Stimulated activated CD8-positive, alpha-beta memory T cell treated with anti-CD3 and anti-CD28 coated beads, Interleukin-2, amount 100 ng/mL, for 48 hours (primary cell): ENCODE data around the gene NAT9.

Experiments
- DNase-seq, 2 donors: peaks; one replicate each; pipeline ENCODE4 v3.0.0-alpha.2; 2020; ENCODE audit warnings: low read depth in 2 of 2

NAT9 gene

DNA sequence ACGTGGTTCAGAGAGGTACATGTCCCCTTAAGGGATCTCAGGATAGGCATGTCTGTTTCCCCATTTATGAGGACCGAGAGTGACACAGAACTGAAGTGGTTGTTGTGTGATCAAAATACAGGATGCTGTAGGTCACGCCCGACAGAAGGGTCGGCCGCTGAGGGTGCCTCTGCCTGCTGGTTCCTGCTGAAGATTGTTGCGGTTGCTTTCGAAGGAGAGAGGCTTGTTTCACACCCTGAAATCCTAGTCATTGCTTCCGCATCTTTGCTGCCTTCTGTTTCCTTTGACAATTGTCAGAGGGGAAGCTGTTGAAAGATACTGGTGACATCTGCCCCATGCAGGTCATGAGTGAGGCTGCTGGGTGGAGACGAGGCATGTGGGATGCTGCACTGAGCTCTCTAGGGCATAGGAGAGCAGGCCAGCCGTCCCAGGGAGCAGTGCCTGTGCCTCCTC, 3.8 kb upstream of the NAT9 start:
- peak; percentile 18 to 38 for DNase-seq

DNA sequence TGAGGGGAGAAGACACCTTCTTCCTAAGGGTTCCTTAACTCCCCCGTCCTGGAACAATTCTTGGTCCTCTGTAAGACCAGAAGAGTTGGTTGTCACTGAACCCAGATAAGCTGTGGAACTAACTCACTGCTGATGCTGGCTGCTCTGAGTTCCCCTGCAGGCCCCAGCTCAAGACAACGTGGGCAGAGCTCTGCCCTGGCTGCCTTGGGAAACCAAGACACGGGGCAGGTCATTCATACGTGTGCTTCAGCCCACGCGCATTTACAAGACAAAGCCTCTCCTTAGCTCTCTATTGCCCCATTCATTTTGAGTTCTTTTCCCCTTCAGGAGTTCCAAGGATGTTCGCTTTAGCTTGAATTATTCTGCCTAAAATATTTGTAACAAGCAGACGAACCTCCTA, 3.4 kb upstream of the NAT9 start:
- DNase-seq = no peak

DNA sequence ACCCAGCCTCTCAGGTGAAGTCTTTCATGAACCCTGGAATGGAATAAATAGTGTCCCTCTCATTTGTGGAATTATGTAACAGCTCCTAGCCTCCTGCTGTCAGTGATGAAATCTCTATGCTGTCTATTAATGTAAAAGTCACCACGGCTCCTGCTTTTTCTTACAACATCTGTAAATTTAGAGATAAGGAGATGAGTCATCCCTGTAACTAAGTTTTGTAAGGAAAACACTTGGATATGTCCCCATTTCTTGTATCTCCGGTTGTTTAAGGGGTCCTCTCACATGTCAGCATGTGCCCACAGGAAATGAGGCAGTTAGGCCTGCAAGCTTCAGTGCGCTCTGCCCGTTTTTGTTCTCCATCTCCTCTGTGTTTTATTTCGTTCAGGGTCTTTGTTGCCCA, 2.8 kb upstream of the NAT9 start:
- no peak for DNase-seq

DNA sequence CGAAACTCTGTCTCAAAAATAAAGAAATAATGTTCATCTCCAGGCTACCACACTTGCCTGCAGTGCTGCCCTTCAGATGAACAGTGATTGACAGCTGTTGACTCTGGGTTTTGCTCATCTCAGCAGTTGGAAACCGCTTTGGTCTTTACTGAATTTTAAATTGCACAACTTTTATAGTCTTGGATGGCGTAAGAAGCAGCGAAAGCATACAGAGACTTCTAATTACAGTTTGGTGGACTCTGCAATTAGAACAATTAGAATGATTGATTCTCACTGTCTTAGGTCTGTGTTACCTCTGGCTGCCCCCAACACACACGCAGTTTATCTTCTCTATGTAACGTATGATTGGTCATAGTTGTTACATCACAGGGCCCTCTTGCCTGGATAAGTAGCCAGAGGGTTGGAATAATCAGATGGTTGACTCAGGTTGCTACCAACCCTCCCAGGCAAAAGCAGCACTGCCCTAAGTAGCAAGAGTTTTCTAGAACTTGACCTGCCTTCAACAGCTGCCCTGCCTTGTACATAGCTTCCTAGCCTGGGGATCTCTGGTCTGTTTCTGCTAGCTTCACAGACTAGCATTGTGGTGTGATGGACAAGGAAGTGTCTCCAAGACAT, 1.9 kb upstream of the NAT9 start:
- no peak for DNase-seq

DNA sequence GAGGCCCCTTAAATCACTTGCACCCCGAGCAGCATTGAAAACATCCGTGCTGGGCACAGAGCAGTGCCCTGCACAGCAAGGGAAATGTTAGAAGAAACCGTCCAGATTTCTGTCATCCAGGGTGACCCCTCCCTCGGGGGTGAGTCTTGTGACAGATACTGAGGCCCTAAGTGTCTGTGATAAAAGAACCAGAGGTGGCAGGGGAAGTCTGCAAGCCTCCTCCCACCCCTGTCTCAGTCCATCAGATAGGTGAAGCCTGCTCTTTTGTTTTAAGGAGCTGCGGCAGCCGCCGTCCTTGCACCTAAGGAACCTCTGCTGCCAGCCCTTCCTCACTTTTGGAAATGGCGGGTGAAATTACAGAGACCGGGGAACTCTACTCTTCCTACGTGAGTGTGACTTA, 845 bp upstream of the NAT9 start:
- DNase-seq = no peak

DNA sequence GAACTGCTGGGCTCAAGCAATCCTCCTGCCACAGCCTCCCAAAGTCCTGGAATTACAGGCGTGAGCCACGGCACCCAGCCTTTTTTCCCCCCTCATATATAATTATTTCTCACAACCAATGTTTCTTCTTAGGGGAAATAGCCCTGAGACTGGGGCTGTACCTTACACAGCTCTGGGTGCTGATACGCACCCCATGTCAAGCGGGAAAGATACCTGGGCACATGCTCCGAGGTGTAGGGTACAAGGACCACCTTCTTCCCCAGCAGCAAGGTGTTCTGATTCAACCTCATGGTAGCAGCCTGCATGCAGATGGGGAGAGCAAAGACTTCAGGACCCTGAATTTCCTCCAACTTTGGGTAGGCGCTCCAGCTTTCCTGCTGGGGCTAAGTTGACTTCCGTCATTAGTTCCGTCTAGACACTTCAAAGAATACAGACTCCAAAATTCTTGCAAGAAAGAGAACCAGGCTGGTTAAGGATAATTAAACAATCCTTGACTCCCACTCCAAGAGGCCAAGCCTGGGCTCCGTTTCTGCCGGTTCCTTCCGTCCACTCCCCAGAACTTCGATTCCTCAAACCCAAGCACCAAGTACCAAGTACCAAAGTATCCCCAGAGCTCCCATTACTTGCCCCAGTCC, 619 bp downstream of the NAT9 start:
- DNase-seq = no peak

DNA sequence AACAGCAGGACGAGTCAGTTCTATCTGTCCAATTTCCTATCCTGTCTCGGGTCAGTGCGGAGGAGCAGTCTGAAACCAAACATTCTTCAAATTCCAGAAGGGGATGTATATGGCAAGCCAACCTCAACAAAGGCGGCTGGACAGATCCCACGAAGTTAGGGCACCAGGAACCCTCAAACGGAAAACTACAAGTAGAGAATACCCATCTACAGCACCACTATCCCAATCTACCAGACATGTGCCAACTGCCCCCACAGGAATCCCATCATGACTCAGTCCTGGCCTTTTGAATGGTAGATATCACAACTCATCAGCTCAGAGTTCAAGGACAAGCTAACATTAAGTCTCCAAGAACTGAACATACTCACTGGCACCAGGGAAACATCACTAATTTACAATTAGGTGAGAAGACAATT, 2.3 kb downstream of the NAT9 start:
- DNase-seq = no peak

DNA sequence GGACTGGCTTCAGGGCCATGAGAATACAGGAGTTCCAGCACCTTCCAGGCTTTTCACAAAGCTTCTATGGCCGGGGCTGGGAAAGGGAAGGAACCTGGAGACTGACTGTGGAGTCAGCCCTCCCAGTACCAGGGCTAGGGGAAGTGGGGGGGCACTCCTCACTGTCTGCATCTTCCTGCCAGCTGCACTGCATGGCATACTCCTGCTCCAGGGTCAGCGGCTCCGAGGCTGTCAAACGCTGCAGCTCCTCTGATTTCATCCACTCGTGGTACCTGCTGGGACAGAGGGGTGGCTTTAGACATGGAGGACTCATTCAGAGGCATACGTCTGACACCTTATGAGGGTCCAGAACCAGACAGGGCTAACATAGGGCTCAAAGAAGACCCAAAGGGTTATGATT, 2.7 kb downstream of the NAT9 start:
- no peak for DNase-seq

DNA sequence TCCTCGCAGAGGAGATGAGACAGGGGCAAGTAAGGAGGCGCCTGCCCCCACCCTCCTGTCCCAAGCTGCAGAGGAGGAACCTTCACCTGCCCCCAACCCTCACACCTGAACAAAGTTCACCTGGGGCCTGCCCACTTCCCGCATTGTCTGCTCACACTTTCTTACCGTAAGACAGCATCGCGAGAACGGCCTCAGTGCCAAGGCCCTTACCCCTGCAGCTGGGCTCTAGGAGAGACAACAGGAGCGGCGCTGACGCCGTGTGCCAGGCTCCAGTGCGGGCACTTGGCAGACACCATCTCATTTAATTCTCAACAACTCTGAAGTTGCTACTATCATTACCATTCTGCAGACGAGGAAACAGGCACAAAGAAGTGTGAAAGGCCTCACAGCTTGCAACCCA, 4.1 kb downstream of the NAT9 start:
- DNase-seq = no peak

DNA sequence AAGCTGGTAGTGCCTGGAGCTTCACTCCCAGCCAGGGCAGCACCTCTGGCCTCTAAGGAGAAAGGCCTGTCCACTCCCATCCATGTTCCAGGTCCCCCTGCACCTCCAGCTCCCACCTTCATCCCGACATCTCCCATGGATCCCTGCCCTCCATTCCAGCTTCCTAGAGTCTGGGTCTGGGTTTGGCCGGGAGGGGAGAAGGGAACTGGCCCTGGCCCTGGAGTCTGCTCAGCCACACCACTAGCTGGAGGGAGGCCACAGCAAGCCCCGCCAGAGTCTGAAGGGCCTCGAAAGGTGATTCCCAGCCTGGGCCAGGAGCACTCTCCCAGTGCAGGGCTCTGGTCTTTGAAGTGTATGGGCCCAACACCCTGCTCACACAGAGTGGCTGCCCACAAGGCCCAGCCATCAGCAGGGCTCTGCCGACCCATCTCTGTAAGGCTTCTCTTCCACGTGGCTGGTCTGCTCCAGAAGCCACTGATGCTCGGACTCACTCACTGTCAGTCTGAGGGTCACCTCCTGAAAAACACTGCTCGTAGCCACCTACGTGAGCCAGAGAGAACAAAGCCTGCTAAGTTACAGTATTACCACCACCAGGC, 4.7 kb downstream of the NAT9 start:
- DNase-seq = no peak

DNA sequence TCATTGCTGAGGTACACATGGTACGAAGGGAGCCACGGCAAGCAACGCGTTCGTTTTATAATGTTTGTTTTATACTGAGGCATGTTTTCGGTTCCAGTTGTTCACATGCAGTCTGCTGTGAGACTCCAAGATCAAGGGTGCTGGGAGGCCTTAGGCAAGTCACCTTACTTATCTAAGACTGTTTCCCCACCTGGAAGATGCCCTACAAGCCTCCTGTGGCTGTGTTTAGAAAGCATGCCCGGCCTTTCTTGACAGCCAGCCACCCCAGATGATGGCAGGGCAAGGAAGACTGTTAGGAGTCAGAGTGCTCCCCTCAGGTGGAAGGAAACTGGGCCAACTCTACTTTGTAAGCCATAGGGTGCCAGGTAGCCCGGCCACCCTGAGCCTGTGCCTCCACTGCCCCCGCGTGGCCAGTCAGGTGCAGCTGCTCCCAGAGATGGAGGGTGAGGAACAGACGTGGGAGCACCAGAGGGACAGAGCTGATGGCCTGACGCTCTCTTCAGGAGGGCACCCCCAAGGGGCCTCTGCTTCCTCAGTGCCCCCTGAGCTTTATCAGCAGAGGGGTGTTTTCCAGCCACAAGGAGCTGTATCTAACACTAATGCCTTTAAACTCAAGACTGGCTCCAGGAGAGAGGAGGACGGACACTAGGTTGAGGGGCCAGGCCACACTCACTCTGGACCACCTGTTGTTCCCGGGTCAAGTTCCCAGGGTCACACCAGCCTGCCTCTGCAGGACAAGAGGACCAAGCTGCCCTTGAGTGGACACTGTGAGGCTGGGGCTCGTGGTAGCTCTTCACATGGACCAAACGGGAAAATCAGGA, 5.4 kb downstream of the NAT9 start:
- peak; percentile 51 to 57 for DNase-seq

DNA sequence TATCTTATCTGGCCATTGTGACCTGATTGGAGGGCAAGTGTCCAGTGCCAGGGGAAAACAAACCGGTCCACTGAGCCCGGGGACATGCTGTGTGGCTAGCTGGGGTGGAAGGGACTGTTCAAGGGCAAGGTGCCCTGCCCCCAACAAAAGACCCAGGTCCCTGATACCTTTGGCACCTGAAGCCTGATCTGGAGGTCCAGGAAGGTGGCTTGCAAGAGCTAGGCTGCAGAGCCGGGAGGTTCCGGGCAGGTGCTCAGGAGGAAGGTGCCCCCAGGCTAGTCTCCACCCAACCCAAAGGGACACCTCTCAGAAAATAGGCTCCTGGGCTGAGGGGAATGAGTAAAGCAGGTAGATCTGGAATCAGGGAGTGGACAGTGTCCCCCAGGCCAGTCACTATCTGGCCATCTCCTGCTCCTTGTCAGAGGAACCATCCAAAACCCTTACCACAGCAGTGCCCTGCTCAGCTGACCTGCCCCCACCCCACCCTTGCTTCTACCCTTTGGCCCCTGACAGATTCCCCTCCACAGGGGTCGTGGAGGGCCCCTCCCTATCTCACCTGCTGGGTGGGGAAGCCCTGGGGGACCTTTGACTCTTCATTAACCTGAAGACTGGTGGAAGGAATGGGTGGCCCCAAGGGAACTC, 6.2 kb downstream of the NAT9 start:
- no peak for DNase-seq

DNA sequence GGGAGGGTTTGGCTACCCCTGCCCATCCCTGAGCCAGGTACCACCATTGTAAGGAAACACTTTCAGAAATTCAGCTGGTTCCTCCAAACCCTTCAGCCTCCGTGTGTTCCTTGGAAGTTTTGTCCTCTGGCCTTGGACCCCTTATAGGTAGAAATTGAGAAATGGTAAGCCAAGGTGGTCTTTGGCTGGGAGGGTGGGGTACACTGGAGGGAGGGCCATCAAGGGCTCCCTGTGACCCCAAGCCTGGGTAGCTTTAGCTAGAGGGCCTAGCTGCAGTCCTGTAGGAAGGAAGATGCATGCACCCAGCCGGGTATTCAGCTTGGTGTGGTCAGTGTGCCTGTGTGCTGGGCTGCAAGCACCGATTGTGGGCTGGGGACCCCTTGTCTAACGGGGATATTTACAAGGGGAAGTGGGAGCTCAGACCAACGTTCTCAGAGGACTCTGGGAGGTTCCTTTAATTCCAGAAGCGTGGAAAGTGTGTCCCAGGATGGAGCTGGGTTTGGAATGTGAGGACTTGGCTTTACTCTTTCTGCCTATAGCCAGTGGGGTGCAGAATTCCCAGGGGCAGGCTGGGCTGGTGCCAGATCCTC, 6.8 kb downstream of the NAT9 start:
- no peak for DNase-seq

DNA sequence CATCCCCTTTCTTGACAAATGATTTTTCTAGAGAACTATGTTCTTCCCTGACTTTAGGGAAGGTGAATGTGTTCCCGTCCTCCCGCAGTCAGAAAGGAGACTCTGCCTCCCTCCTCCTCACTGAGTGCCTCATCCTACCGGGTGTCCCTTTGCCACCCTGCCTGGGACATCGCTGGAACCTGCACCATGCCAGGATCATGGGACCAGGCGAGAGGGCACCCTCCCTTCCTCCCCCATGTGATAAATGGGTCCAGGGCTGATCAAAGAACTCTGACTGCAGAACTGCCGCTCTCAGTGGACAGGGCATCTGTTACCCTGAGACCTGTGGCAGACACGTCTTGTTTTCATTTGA, 7.4 kb downstream of the NAT9 start:
- no peak for DNase-seq

DNA sequence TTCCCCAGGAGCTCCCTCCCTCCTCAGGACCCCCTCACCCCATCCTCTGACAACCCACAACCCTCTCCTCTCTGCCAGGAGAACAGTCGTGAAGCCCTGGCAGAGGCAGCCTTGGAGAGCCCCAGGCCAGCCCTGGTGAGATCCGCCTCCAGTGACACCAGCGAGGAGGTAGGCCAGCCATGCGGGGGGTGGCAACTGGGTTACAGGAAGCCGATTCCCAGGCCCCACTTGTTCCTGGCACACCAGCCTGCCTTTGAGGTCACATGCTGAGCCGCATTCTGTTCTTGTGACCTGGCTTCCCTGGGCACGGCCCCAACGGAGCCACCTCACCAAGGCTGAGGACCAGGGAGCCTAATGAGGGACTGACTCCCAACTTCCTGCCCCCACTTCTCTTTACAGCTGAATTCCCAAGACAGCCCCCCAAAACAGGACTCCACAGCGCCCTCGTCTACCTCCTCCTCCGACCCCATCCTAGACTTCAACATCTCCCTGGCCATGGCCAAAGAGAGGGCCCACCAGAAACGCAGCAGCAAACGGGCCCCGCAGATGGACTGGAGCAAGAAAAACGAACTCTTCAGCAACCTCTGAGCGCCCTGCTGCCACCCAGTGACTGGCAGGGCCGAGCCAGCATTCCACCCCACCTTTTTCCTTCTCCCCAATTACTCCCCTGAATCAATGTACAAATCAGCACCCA, 7.9 kb downstream of the NAT9 start:
- no peak for DNase-seq

DNA sequence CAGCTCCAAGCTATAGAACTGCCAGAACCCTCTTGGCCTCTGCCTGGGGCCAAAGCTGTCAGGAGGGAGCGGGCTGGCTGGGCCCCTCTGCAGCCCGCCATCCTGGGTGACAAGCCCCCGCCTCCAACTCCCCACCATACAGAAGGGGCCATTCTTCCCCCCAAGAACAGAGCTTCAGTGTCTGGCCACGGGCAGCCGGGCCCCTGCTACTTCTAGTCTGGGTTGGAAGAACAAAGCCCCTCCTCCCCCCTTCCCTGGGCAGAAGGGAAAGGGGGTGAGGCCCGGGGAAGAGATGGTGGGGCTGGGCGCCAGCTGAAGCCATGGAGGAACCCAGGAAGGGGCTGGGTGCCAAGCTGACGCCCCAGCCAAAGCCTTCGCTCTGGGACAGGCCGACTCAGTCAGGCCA, 9.0 kb downstream of the NAT9 start:
- no peak for DNase-seq

DNA sequence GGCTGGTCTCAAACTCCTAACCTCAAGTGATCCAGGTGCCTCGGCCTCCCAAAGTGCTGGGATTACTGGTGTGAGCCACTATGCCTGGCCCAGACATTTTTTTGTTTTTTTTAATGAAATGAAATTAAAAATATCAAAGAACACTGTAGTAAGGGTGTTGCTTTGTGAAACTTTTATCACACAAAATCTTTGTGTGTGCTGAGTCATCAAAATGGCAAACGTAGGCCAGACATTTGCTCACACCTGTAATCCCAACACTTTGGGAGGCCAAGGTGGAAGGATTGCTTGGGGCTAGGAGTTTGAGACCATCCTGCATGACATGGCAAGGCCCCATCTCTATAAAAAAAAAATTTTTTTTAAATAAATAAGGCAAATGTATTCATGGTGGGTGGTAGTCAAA, 9.7 kb downstream of the NAT9 start:
- DNase-seq = no peak

DNA sequence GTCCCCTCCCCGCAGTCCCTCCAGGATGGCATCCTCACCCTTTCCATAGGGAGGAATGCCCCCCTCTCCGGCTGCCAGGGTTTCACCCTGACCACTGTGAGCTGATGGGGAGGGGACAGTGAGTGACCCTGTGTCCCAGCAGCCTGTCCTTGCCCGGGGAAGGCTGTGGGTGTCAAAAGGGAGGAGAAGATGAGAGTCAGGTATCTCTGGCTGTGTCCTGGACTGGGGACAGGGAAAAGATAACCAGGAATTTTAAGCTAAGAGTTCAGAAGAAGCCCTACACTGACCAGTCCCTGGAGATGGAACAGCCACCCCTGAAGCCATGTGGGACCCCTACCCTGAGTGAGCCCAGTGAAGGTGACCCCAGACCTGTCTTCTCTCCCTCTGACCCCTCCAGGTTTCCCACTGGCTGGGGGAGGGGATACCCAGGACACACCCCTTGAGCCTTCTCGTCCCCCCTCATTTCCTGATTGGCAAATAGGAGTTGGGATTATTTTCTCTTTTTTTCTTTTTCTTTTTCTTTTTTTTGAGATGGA, 11.3 kb downstream of the NAT9 start:
- DNase-seq = no peak

DNA sequence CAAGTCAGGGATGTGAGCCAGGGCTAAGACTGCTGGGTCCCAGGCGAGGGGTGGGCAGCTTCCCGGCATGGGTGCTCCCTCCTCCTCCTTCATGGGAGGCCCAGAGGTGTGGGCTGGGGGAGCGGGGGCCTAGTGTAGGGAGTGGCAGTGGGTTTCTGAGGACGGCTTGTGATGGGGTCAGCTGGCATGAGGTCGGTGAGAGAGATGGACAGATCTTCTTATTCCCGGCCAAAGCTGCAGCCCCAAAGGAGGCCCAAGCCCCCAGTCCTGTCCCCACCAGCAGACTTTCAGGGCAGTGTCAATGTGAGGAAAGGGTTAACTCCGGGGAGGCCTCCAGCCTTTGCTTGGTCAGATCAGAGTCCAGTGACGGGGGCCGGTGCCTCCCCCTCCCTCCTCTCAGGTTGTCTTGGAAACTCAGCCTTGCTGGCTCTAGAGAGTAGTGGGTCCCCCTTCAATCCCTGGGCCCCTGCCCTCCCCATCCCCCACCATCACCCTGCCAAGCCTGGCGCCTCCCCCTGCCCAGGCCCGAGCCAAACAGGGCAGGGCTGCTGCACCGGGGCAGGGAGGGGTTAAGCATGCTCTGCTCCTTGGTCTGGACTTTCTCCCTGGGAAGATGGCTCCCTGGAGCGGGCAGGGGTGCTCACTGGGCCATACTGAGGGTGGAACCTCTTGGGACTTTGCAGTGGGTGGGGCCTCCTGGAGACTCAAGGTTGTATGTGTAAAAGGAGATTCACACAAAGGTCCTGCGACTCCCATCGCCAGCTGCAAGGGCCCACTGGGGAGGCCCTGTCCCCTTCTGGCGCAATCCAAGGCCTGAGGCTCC, 12.4 kb downstream of the NAT9 start:
- no peak for DNase-seq

DNA sequence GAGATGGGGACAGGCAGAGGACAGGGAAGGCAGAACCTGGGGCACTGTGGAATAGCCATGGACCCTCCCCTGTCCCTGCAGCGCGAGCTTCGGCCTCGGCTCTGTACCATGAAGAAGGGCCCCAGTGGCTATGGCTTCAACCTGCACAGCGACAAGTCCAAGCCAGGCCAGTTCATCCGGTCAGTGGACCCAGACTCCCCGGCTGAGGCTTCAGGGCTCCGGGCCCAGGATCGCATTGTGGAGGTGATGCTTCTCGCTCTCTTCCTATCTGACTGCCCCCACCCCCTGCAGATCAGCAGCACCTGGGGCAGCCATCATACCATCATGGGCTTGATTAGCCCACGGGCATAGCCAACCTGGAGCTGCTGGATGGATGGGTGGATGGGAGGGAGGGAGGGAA, 14.2 kb downstream of the NAT9 start:
- no peak for DNase-seq
